ENCODE results near the gene MYH7. TPM values are rescaled to one million over a fixed set of nuclear protein-coding genes. Genes with fewer than 3 reads are reported as not detected.

Gene MYH7
- polyA plus RNA-seq, 1 donor from 2014 or later, result 0.12 TPM

DNA sequence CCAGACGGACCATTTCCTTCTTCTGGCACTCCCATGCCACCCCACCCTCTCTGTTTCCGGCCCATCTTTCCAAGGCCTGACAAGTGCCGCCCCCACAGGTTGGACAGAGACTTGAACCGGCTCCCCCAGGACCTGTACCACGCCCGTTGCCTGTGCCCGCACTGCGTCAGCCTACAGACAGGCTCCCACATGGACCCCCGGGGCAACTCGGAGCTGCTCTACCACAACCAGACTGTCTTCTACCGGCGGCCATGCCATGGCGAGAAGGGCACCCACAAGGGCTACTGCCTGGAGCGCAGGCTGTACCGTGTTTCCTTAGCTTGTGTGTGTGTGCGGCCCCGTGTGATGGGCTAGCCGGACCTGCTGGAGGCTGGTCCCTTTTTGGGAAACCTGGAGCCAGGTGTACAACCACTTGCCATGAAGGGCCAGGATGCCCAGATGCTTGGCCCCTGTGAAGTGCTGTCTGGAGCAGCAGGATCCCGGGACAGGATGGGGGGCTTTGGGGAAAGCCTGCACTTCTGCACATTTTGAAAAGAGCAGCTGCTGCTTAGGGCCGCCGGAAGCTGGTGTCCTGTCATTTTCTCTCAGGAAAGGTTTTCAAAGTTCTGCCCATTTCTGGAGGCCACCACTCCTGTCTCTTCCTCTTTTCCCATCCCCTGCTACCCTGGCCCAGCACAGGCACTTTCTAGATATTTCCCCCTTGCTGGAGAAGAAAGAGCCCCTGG, 59.8 kb downstream of the MYH7 start:
- TF ChIP-seq SMC3 (conservative IDR thresholded peaks at IDR 0.05; ENCODE audit: poor library complexity) (no peak), EP300 (conservative IDR thresholded peaks at IDR 0.05; ENCODE audit: poor library complexity, severe bottlenecking) (no peak), MXI1 (conservative IDR thresholded peaks at IDR 0.05; ENCODE audit: poor library complexity, severe bottlenecking) (no peak), RAD21 (conservative IDR thresholded peaks at IDR 0.05) (no peak), TAF1 (IDR thresholded peaks at IDR 0.05; ENCODE audit: low read depth) (no peak), EZH2 (IDR thresholded peaks at IDR 0.05; ENCODE audit: borderline replicate concordance, insufficient read depth, low read length, poor library complexity, severe bottlenecking) (no peak), POLR2AphosphoS5 (IDR thresholded peaks at IDR 0.05) (no peak)
- TF ChIP-seq, protein P1, sequence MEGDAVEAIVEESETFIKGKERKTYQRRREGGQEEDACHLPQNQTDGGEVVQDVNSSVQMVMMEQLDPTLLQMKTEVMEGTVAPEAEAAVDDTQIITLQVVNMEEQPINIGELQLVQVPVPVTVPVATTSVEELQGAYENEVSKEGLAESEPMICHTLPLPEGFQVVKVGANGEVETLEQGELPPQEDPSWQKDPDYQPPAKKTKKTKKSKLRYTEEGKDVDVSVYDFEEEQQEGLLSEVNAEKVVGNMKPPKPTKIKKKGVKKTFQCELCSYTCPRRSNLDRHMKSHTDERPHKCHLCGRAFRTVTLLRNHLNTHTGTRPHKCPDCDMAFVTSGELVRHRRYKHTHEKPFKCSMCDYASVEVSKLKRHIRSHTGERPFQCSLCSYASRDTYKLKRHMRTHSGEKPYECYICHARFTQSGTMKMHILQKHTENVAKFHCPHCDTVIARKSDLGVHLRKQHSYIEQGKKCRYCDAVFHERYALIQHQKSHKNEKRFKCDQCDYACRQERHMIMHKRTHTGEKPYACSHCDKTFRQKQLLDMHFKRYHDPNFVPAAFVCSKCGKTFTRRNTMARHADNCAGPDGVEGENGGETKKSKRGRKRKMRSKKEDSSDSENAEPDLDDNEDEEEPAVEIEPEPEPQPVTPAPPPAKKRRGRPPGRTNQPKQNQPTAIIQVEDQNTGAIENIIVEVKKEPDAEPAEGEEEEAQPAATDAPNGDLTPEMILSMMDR (IDR thresholded peaks at IDR 0.05; ENCODE audit: poor library complexity, severe bottlenecking), result no peak
- TF ChIP-seq, protein P2, sequence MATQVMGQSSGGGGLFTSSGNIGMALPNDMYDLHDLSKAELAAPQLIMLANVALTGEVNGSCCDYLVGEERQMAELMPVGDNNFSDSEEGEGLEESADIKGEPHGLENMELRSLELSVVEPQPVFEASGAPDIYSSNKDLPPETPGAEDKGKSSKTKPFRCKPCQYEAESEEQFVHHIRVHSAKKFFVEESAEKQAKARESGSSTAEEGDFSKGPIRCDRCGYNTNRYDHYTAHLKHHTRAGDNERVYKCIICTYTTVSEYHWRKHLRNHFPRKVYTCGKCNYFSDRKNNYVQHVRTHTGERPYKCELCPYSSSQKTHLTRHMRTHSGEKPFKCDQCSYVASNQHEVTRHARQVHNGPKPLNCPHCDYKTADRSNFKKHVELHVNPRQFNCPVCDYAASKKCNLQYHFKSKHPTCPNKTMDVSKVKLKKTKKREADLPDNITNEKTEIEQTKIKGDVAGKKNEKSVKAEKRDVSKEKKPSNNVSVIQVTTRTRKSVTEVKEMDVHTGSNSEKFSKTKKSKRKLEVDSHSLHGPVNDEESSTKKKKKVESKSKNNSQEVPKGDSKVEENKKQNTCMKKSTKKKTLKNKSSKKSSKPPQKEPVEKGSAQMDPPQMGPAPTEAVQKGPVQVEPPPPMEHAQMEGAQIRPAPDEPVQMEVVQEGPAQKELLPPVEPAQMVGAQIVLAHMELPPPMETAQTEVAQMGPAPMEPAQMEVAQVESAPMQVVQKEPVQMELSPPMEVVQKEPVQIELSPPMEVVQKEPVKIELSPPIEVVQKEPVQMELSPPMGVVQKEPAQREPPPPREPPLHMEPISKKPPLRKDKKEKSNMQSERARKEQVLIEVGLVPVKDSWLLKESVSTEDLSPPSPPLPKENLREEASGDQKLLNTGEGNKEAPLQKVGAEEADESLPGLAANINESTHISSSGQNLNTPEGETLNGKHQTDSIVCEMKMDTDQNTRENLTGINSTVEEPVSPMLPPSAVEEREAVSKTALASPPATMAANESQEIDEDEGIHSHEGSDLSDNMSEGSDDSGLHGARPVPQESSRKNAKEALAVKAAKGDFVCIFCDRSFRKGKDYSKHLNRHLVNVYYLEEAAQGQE (IDR thresholded peaks at IDR 0.05; ENCODE audit: borderline replicate concordance), result no peak
- Histone ChIP-seq H2AFZ (ENCODE audit: low read depth, low read length) (no peak overlapping the region), H3K27ac (ENCODE audit: low read length) (no peak overlapping the region), H3F3A (ENCODE audit: insufficient read depth, low read length, poor library complexity, severe bottlenecking) (no peaks in the 10 kb centered on the region), H3K79me2 (replicated peaks; ENCODE audit: insufficient read depth, low read length) (no peaks in the 10 kb centered on the region), H3K36me3 (ENCODE audit: insufficient read depth, low read length) (no peaks in the 10 kb centered on the region), H3K27me3 (ENCODE audit: insufficient read depth, low read depth, low read length) (no peaks in the 10 kb centered on the region), H3K4me3 (ENCODE audit: low read length) (no peak overlapping the region), H3K9me2 (ENCODE audit: insufficient read depth, low read length) (no peaks in the 10 kb centered on the region), H3K9me3 (ENCODE audit: low read length) (no peaks in the 10 kb centered on the region), H3K4me2 (ENCODE audit: low read length) (no peak overlapping the region), H4K20me1 (ENCODE audit: insufficient read depth) (no peaks in the 10 kb centered on the region), H3K9ac (ENCODE audit: low read length) (no peak overlapping the region)

DNA sequence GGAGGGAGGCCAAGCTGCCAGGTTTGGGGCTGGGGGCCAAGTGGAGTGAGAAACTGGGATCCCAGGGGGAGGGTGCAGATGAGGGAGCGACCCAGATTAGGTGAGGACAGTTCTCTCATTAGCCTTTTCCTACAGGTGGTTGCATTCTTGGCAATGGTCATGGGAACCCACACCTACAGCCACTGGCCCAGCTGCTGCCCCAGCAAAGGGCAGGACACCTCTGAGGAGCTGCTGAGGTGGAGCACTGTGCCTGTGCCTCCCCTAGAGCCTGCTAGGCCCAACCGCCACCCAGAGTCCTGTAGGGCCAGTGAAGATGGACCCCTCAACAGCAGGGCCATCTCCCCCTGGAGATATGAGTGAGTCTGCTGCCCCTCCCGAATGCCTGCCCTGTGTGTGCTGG, 62.4 kb downstream of the MYH7 start:
- no peak overlapping the region for H3K4me3 ChIP-seq (ENCODE audit: low read length)
- H2AFZ ChIP-seq (ENCODE audit: low read depth, low read length), result no peak overlapping the region
- no peaks in the 10 kb centered on the region for H3F3A ChIP-seq (ENCODE audit: insufficient read depth, low read length, poor library complexity, severe bottlenecking)
- H3K9ac ChIP-seq (ENCODE audit: low read length), result no peak overlapping the region
- no peak overlapping the region for H3K27ac ChIP-seq (ENCODE audit: low read length)
- no peaks in the 10 kb centered on the region for H3K9me3 ChIP-seq (ENCODE audit: low read length)
- no peaks in the 10 kb centered on the region for H3K79me2 ChIP-seq (replicated peaks; ENCODE audit: insufficient read depth, low read length)
- H4K20me1 ChIP-seq (ENCODE audit: insufficient read depth), result no peaks in the 10 kb centered on the region
- H3K27me3 ChIP-seq (ENCODE audit: insufficient read depth, low read depth, low read length), result no peaks in the 10 kb centered on the region
- H3K9me2 ChIP-seq (ENCODE audit: insufficient read depth, low read length), result no peaks in the 10 kb centered on the region
- H3K4me2 ChIP-seq (ENCODE audit: low read length), result no peak overlapping the region
- no peak for TF ChIP-seq SMC3 (conservative IDR thresholded peaks at IDR 0.05; ENCODE audit: poor library complexity)
- TF ChIP-seq MXI1 (conservative IDR thresholded peaks at IDR 0.05; ENCODE audit: poor library complexity, severe bottlenecking), result no peak
- TF ChIP-seq EZH2 (IDR thresholded peaks at IDR 0.05; ENCODE audit: borderline replicate concordance, insufficient read depth, low read length, poor library complexity, severe bottlenecking), result no peak
- TF ChIP-seq, protein P1 (IDR thresholded peaks at IDR 0.05; ENCODE audit: poor library complexity, severe bottlenecking), result no peak
- no peak for TF ChIP-seq POLR2AphosphoS5 (IDR thresholded peaks at IDR 0.05)
- TF ChIP-seq, protein P2 (IDR thresholded peaks at IDR 0.05; ENCODE audit: borderline replicate concordance), result no peak
- no peak for TF ChIP-seq RAD21 (conservative IDR thresholded peaks at IDR 0.05)
- TF ChIP-seq TAF1 (IDR thresholded peaks at IDR 0.05; ENCODE audit: low read depth), result no peak
- TF ChIP-seq EP300 (conservative IDR thresholded peaks at IDR 0.05; ENCODE audit: poor library complexity, severe bottlenecking), result no peak
- H3K36me3 ChIP-seq (ENCODE audit: insufficient read depth, low read length), result no peaks in the 10 kb centered on the region

Measured in neural cell (in vitro differentiated cells).